HG03460 (cell line): ENCODE data around the gene FLAD1.

Experiments used
- ATAC-seq: cut with Tn5 transposase; IDR thresholded peaks from one replicate; pipeline ENCODE4 v1.9.1; 2021; ENCODE audit not compliant: unreplicated experiment

The FLAD1 gene

GRCh38 chr1:155002464-155003226 lies 19.5 kb downstream of the FLAD1 start, which contains the start of gene ZBTB7B:
ZBTB7B (plus strand) TSS chr1:155002802; CDS start chr1:155014661, 11,859 bp downstream.
- no peak for ATAC-seq

GRCh38 chr1:155003227-155003765 lies 20.2 kb downstream of the FLAD1 start:
- ATAC-seq, result no peak

DNA sequence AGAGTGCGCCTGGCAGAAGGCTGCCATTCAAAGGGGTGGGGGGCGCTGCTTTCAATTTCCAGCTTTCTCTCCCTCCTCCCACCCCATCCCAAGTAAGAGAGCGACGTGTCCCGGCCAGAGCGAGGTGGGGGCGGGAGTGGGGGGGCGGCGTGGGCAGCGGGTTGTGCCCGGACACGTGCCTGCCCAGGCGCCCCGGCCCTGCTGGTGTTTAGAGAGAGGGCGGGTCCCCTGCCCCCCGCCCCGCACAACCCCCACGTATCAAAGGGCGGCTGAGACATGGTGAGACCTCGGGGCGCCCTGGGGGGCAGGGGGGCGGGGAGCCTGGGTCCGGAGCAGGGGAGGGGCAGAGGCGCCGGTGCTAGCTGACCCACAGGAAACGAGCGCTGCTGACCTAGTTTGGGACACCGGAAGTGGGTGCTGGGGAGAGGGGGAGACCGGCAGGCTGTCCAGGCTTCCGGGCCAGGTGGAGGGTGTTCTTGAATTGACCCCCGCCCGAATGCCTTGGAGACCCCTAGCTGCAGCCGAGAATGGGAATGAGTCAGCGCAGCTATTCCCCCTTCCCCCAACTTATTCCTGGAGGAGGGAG lies 20.7 kb downstream of the FLAD1 start:
- no peak for ATAC-seq

- no peak for ATAC-seq
Observed at GRCh38 chr1:155004352-155005075, 21.4 kb downstream of the FLAD1 start.

- ATAC-seq, result no peak
Observed at GRCh38 chr1:155005076-155006011, 22.2 kb downstream of the FLAD1 start.

GRCh38 chr1:155006601-155007101 lies 23.5 kb downstream of the FLAD1 start:
- ATAC-seq, result no peak

DNA sequence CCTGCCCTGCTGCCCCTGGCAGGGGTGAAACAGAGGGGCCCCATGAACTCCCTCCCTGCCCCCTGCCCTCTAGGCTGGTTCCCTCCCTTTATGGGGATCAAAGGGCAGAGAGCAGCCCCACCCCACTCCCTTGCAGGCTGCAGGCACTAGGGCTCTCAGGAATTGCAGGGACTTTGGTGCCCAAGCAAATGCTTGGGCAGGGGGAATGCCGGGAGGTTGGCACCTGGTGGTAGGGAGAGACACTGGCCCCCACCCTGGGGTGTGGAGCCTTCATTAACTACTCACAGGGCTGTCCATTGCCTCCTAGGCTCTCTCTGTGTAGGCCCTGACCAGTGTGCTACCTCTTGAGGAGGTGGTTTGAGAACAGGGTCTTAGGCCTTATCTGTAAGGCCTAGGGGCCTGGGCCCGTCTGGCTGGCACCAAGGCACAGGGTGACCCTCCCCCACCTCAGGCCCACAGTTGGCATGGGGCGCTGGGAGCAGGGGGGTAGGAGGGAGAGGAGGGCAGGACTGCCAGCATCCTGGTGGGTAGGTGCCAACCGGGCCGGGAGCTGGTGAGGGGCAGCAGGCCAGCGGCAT lies 24.2 kb downstream of the FLAD1 start:
- no peak for ATAC-seq

GRCh38 chr1:155008015-155008941 lies 25.1 kb downstream of the FLAD1 start:
- ATAC-seq, result no peak

DNA sequence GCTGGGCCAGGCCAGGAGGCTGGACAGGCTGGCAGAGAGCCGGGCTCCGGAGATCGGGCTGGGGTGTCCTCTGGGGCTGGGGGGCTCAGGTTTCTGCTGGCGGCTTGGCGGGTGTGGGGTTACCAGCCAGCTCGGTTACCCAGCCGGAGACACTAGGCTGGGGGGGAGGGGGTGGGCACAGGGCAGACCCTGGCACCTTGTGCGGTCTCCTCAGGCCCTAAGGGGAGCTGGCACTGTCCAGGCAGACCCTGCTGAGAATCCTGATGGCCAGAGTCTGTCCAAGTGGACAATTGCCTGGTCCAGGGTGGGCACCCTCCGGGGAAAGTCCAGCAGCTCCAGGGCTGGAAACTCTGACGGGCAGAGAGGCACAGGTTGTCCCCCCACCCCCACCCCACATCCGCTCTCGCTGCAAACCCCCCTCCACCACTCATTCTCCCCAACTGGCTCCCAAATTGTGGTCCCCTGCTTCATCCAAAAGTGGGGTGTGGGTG lies 26.1 kb downstream of the FLAD1 start:
- no peak for ATAC-seq

GRCh38 chr1:155009742-155010141 lies 26.6 kb downstream of the FLAD1 start:
- no peak for ATAC-seq

DNA sequence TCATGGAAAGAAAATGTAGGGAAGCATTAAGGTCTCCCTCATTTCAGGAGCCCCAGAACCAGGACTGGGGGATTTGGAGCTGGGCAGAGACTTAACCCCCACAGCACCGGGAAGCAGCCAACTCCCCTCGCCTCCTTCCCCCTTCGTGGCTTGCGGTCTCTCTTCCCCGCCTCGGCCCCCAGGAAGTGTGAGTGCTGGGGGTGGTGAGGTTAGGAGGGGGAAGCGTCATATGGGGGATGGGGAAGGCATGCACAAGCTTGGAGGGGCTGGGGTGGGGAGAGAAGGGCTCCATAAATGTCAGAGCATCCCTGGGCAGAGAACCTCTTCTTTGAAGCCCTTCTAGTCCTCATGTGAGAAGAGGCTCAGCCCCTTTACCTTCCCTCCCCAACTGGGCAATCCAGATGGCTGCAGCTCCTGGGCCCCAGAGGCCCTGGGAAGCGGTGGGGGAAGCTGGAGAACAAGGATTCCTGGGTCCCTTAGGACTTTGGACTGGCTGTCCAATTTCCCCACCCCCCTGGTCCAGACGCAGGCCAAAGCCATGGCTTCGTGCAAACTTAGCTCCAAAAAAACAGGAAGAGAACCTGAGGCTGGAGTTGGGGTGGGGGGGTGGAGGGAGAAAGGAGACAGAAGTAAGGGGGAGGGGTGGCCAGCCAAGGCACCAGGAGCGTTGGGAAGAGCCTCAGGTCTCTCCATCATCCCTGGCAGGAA lies 27.2 kb downstream of the FLAD1 start:
- ATAC-seq, result no peak

DNA sequence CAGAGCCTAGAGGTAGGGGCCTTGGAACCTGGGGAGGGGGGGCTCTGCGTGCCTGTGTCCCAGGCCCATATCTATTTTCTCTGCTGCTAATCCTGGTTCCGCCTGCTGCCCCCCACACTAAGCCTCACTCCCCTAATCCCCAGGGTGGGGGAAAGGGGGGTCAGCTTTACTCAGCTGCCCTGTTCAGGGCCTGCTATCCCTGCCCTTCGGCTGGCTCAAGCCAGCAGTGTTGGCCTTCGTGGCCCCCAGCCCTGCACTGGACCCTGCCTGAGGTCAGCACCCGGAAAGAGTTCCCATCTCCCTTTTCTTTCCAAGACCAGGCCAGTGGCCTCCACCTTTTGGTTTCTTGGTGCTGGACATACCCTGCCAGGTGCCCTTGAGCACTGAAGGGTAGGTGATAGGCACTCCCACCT lies 27.9 kb downstream of the FLAD1 start:
- ATAC-seq, result no peak

DNA sequence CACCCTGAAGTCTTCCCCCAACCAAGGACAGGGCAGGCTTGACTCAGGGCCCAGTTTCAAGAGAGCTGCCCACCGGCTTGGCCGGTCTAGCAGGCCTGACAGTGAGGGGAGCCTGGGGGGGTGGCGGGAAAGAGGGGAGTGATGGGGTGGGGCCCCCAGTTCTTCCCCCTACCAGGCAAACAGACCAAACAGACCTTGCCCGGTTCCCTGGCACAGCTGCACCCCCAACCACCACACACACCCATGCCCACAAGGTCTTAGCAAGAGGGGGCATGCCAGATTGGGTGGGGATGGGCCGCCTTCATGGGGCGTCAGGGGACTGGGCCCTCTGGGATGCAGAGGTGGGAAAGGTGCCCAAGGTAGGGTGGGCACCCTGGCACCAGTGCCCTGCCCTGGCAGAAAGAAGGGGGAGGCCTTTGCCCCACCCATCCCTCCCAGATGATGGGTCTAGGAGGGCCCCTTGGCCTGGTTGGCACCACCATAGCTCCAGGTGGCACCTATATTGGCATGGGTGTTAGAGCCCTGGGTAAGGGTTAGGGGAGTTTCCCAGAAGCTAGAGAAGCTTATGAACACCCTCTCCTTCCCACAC lies 28.4 kb downstream of the FLAD1 start:
- no peak for ATAC-seq

- ATAC-seq, result no peak
Observed at GRCh38 chr1:155012026-155012546, 28.9 kb downstream of the FLAD1 start.

DNA sequence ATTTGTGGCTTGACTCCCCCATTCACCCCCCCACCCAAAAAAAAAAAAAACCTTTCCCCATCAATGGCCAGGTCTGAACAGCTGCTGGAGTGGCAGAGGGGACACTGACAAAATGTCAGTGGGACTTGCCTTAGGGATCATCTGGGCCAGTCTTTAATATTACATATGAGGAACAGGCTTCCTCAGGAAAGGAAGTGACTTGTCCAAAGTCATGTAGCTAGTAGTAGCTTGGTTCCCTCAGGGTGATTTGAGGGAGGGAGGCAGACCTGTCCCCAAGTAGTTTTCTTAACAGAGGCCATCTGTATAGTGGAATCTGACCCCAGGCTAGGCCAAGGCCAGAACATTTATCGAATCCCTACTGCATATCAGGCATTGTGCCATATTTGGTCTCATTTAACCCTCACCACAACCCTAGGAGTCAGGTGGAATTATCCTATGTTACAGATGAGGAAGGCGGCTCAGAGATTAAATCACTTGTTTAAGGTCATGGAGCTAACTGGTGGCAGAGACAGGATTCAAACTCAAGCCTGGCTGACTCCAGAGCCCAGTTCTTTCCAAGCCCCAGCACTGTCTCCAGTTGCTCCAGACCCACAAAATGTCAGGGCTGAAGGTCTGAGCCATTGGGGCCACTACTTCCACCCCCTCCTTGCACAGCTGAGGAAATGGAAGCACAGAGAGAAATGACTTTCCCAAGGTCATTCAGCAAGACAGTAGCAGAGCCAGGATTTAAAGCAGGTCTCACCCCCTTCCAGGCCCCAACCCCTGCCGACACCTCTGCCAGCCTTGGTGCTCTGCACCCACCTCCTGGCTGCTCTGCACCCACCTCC lies 29.8 kb downstream of the FLAD1 start:
- ATAC-seq, result no peak

DNA sequence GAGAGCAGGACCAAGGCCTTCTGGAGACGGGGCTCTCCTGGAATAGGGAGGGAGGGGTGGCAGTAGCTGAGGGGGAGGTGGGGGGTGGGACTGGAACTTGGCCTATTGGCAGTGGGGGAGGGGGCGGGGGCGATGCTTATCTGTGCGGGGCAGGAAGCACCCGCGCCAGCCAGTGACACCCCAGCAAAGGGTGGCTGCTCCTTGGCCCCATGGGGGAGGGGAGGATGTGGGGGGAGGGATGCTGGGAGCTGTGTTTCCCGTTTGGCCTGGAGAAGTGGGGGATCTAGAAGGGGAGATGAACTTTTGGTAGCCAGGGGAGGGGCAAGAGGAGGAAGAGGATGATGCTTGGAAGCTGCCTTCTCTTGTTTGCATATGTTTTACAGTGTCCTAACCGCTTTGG lies 30.5 kb downstream of the FLAD1 start:
- no peak for ATAC-seq
